ENCODE measurements around the gene TOMM34.

DNA sequence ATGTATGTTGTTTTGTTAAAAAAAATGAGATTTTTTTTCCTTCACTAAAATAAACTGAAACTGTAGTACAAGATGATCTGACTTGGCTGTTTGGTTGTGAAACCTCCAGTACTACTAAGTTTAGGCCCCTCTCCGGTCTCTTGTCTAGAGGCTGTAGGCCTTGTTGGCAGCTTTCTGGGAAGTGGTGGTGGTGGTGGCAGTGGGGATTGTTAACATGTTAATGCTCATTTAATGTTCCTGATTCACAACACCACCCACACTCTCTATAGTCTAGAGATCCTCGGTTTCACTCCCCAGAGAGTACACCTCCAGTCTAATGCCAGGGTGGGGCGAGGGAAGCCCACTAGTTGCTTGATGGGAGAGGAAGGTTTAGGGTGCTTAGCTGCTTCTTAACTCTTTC, 30.2 kb upstream of the TOMM34 start:
- TF ChIP-seq, protein P1, sequence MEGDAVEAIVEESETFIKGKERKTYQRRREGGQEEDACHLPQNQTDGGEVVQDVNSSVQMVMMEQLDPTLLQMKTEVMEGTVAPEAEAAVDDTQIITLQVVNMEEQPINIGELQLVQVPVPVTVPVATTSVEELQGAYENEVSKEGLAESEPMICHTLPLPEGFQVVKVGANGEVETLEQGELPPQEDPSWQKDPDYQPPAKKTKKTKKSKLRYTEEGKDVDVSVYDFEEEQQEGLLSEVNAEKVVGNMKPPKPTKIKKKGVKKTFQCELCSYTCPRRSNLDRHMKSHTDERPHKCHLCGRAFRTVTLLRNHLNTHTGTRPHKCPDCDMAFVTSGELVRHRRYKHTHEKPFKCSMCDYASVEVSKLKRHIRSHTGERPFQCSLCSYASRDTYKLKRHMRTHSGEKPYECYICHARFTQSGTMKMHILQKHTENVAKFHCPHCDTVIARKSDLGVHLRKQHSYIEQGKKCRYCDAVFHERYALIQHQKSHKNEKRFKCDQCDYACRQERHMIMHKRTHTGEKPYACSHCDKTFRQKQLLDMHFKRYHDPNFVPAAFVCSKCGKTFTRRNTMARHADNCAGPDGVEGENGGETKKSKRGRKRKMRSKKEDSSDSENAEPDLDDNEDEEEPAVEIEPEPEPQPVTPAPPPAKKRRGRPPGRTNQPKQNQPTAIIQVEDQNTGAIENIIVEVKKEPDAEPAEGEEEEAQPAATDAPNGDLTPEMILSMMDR (optimal IDR thresholded peaks at IDR 0.05 in 1 of 3, IDR thresholded peaks at IDR 0.05 in 1 of 3, conservative IDR thresholded peaks at IDR 0.05 in 1 of 3; ENCODE audit: extremely low read depth in 1 of 3, insufficient read depth in 2 of 3, low read length in 3 of 3), result no peak
- TF ChIP-seq EZH2 (IDR thresholded peaks at IDR 0.05; ENCODE audit: low read length), result no peak

Measured in keratinocyte (primary cell).